HepG2 (cell line): ENCODE results near the gene AP3D1. TPM values are rescaled to one million over a fixed set of nuclear protein-coding genes. Genes with fewer than 3 reads are reported as not detected.

Experiments
- DZIP1 ChIP-seq: sonication (generic); formaldehyde crosslinking; IDR thresholded peaks from 2 replicates; pipeline ENCODE4 v1.5.0; 2020; ENCODE audit warnings: mild to moderate bottlenecking, missing genetic modification reagents
- ESRRA ChIP-seq: sonication (generic); formaldehyde crosslinking; IDR thresholded peaks from 2 replicates; pipeline ENCODE4 v1.5.1; 2020; ENCODE audit warnings: mild to moderate bottlenecking, low read depth, missing genetic modification reagents
- NBN ChIP-seq: fragments of 450-650 bp; conservative IDR thresholded peaks from 2 replicates; pipeline ENCODE4 v1.6.1; 2017
- PHF21A ChIP-seq: sonication (generic); formaldehyde crosslinking; IDR thresholded peaks from 2 replicates; pipeline ENCODE4 v1.5.0; 2020; ENCODE audit warnings: mild to moderate bottlenecking, missing genetic modification reagents
- PREB ChIP-seq: sonication (generic); formaldehyde crosslinking; IDR thresholded peaks from 2 replicates; pipeline ENCODE4 v1.4.0; 2020; ENCODE audit warnings: missing genetic modification reagents
- RCOR2 ChIP-seq: IDR thresholded peaks from 2 replicates; pipeline ENCODE4 v1.6.1; 2016; ENCODE audit warnings: missing biosample characterization, missing genetic modification reagents
- SRSF1 ChIP-seq: fragments of 200-400 bp; formaldehyde crosslinking; optimal IDR thresholded peaks from 2 replicates; pipeline ENCODE3; 2017; ENCODE audit warnings: mild to moderate bottlenecking, low read depth, low read length, moderate library complexity
- TBP ChIP-seq: sonication (generic); formaldehyde crosslinking; IDR thresholded peaks from 2 replicates; pipeline ENCODE4 v1.5.0; 2020; ENCODE audit warnings: missing genetic modification reagents
- TCF12 ChIP-seq, 2 experiments: fragments of 450-650 bp in 1 of 2; sonication (generic) in 1 of 2; formaldehyde crosslinking in 1 of 2; IDR thresholded peaks; 2 replicates each; pipeline versions ENCODE4 v1.6.1 to v1.8.0; 2017 to 2022; ENCODE audit warnings: antibody characterized with exemption in 1 of 2, mild to moderate bottlenecking in 1 of 2, missing genetic modification reagents in 1 of 2, moderate library complexity in 1 of 2
- ZBTB43 ChIP-seq: sonication (generic); formaldehyde crosslinking; conservative IDR thresholded peaks from 2 replicates; pipeline ENCODE4 v1.4.0; 2020; ENCODE audit warnings: missing genetic modification reagents
- ZNF180 ChIP-seq: sonication (generic); formaldehyde crosslinking; IDR thresholded peaks from 2 replicates; pipeline ENCODE4 v1.4.0; 2020; ENCODE audit warnings: low read depth, missing genetic modification reagents, borderline replicate concordance
- ZNF296 ChIP-seq: sonication (generic); formaldehyde crosslinking; conservative IDR thresholded peaks from 2 replicates; pipeline ENCODE4 v1.5.0; 2020; ENCODE audit warnings: mild to moderate bottlenecking, missing genetic modification reagents
- ZNF3 ChIP-seq: IDR thresholded peaks from 2 replicates; pipeline ENCODE4 v1.7.0; 2017; ENCODE audit warnings: inconsistent platforms
- ZNF335 ChIP-seq: sonication (generic); formaldehyde crosslinking; IDR thresholded peaks from 2 replicates; pipeline ENCODE4 v1.4.0; 2020; ENCODE audit warnings: missing genetic modification reagents
- ZNF33B ChIP-seq: sonication (generic); formaldehyde crosslinking; IDR thresholded peaks from 2 replicates; pipeline ENCODE4 v1.5.1; 2020; ENCODE audit warnings: mild to moderate bottlenecking, missing genetic modification reagents
- ZNF761 ChIP-seq: sonication (generic); formaldehyde crosslinking; conservative IDR thresholded peaks from 2 replicates; pipeline ENCODE4 v1.4.0; 2020; ENCODE audit warnings: mild to moderate bottlenecking, missing genetic modification reagents
- ZNF773 ChIP-seq: sonication (generic); formaldehyde crosslinking; IDR thresholded peaks from 2 replicates; pipeline ENCODE4 v1.4.0; 2020; ENCODE audit warnings: missing genetic modification reagents, borderline replicate concordance
- ZNF781 ChIP-seq: sonication (generic); formaldehyde crosslinking; IDR thresholded peaks from 2 replicates; pipeline ENCODE4 v1.5.1; 2020; ENCODE audit warnings: borderline replicate concordance, mild to moderate bottlenecking, missing genetic modification reagents; ENCODE audit errors: not compliant biosample characterization
- ZNF883 ChIP-seq: sonication (generic); formaldehyde crosslinking; IDR thresholded peaks from 2 replicates; pipeline ENCODE4 v1.5.1; 2020; ENCODE audit warnings: mild to moderate bottlenecking, missing genetic modification reagents; ENCODE audit errors: not compliant biosample characterization
- ZSCAN25 ChIP-seq: sonication (generic); formaldehyde crosslinking; IDR thresholded peaks from 2 replicates; pipeline ENCODE4 v1.8.0; 2022; ENCODE audit warnings: mild to moderate bottlenecking, missing genetic modification reagents
- ZSCAN9 ChIP-seq: IDR thresholded peaks from 2 replicates; pipeline ENCODE4 v1.6.1; 2016; ENCODE audit warnings: borderline replicate concordance
- polyA plus RNA-seq, 8 experiments: library from polyadenylated mRNA; depleted of rRNA in 3 of 8; stranded (reverse) in 7 of 8; unstranded in 1 of 8; fragments of >200 nt; fragmentation: Illumina TruSeq in 4 of 8; extraction: Trizol in 4 of 8; gene quantifications; 2 replicates each; pipeline versions ENCODE4 v1.2.1 to v1.2.3, GENCODE V29; 2011 to 2016; ENCODE audit warnings: low read depth in 4 of 8, missing spikeins in 1 of 8, mixed read lengths in 1 of 8; ENCODE audit not compliant: insufficient read depth in 1 of 8
- total RNA-seq, 5 experiments: library from RNA; depleted of rRNA; stranded (reverse); fragments of >200 nt; fragmentation: Illumina TruSeq; extraction: Trizol; gene quantifications; 2 replicates each; pipeline ENCODE4 v1.2.3, GENCODE V29; 2016; ENCODE audit warnings: low read depth in 1 of 5

The AP3D1 gene
- total and polyA plus RNA-seq, 2 of the 13 experiments (the other 11 are each of a cell fraction or from before 2014, with no cell fraction given): 68.0 to 82.6 TPM

GRCh38 chr19:2168619-2169424 is 17.5 kb upstream of the AP3D1 start (continued):
- no peak for TF ChIP-seq DZIP1 (CRISPR knock-in tag)
- TF ChIP-seq ZNF3 (CRISPR knock-in tag): no peak
- TF ChIP-seq ZNF33B (CRISPR knock-in tag): no peak
- peak; percentile 42; the same call in 1 of the 2 replicates for TF ChIP-seq ZSCAN9 (CRISPR knock-in tag)
- TF ChIP-seq ZNF180 (CRISPR knock-in tag): no peak
- TF ChIP-seq NBN: no peak
- TF ChIP-seq ZNF883 (CRISPR knock-in tag): no peak
- no peak for TF ChIP-seq PREB
- no peak for TF ChIP-seq ZNF761 (CRISPR knock-in tag)
- TF ChIP-seq ZNF781 (CRISPR knock-in tag): no peak
- TF ChIP-seq PHF21A (CRISPR knock-in tag): peak; percentile 99
- TF ChIP-seq ZNF335: no peak; the same call in 1 of the 2 replicates
- TF ChIP-seq RCOR2 (CRISPR knock-in tag): peak; percentile 94
- TF ChIP-seq ZNF296 (CRISPR knock-in tag): peak; percentile 67; the same call in 1 of the 2 replicates
- peak; percentile 84 for TF ChIP-seq ZBTB43 (CRISPR knock-in tag)
- TF ChIP-seq ZNF773 (CRISPR knock-in tag): peak; percentile 71; the same call in 1 of the 2 replicates
- no peak for TF ChIP-seq TCF12 (IDR thresholded peaks at IDR 0.05)
- peak; percentile 54; the same call in 1 of the 2 replicates for TF ChIP-seq TCF12 (CRISPR knock-in tag; IDR thresholded peaks at IDR 0.05)
- TF ChIP-seq TBP (CRISPR knock-in tag): no peak
- TF ChIP-seq ESRRA: no peak; the same call in 1 of the 2 replicates
- no peak; the same call in 1 of the 2 replicates for TF ChIP-seq ZSCAN25
- TF ChIP-seq SRSF1: no peak
